GM18526 (cell line): ENCODE results near the gene KCNIP2.

ENCODE experiments used
- POLR2A ChIP-seq: IDR thresholded peaks from 3 replicates; pipeline ENCODE4 v1.6.1; 2011; ENCODE audit not compliant: insufficient read length; ENCODE audit errors: extremely low read depth

The KCNIP2 gene

GRCh38 chr10:101867931-101868330 lies 24.3 kb upstream of the KCNIP2 start:
- TF ChIP-seq POLR2A: no peak

- no peak for TF ChIP-seq POLR2A
These were observed 15.9 kb upstream of the KCNIP2 start for GRCh38 chr10:101859530-101859929.

- no peak for TF ChIP-seq POLR2A
These were observed 15.3 kb upstream of the KCNIP2 start for GRCh38 chr10:101858723-101859500.

GRCh38 chr10:101857802-101858476 lies 14.3 kb upstream of the KCNIP2 start:
- no peak for TF ChIP-seq POLR2A

- no peak for TF ChIP-seq POLR2A
These were observed 13.0 kb upstream of the KCNIP2 start for GRCh38 chr10:101856626-101857025.

GRCh38 chr10:101851411-101852116 lies 8.0 kb upstream of the KCNIP2 start:
- TF ChIP-seq POLR2A: no peak

GRCh38 chr10:101850749-101851148 lies 7.1 kb upstream of the KCNIP2 start:
- no peak for TF ChIP-seq POLR2A

- no peak for TF ChIP-seq POLR2A
These were observed 5.3 kb upstream of the KCNIP2 start for GRCh38 chr10:101848894-101849351.

GRCh38 chr10:101848408-101848807 lies 4.8 kb upstream of the KCNIP2 start:
- TF ChIP-seq POLR2A: no peak

GRCh38 chr10:101845893-101846292 lies 2.3 kb upstream of the KCNIP2 start:
- TF ChIP-seq POLR2A: no peak

- TF ChIP-seq POLR2A: no peak
These were observed 1.8 kb downstream of the KCNIP2 start for GRCh38 chr10:101841826-101842225.

GRCh38 chr10:101840741-101841453 lies 2.7 kb downstream of the KCNIP2 start:
- TF ChIP-seq POLR2A: no peak

- TF ChIP-seq POLR2A: no peak
These were observed 3.4 kb downstream of the KCNIP2 start for GRCh38 chr10:101840102-101840684.

- no peak for TF ChIP-seq POLR2A
These were observed 4.1 kb downstream of the KCNIP2 start for GRCh38 chr10:101839416-101840063.
